ENCODE data around the gene CPA1. TPM values are rescaled to one million over a fixed set of nuclear protein-coding genes. Genes with fewer than 3 reads are reported as not detected.

The CPA1 gene
- total and polyA plus RNA-seq, 2 of the 4 experiments (the other 2 are of a cell fraction) = not detected

DNA sequence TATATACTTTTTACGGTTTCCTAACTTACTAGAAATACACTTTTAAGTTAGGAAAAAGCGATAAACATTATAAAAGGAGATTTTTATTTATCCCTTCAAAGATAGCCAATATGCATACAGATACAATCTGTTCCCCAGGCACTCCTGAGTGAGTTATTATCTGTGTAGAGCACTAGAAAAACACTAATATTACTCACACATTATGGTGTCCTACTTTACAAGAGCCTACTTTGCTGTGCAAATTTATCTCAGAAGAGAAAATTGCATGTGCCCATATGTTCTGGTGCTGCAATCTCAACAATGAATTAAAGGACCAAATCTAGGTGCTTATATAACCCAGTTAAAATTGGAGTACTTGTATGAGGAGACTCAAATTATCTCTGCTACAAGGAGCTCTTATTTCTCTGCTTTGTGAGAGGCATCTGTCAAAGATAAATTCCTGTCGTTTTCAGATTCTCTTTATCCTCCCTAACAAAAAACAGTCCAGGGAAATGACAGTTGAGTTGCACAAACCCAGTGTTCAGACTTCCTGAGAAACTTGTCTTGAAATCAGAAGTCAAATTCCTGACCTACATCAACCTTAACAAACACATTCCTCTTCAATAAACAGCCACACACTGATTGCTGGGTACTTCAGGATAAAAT is 28.9 kb downstream of the CPA1 start:
- DNase-seq = peak; percentile 31
- CTCF ChIA-PET = no interaction called here
- H3K4me2 ChIP-seq (ENCODE audit: low read depth, low read length) = peak overlapping the region; percentile 11; the same call in 1 of the 2 replicates
- TF ChIP-seq MAFK (IDR thresholded peaks at IDR 0.05; ENCODE audit: low read depth, low read length) (no peak), CHD1 (IDR thresholded peaks at IDR 0.05; ENCODE audit: low read depth, low read length) (no peak), FOS (IDR thresholded peaks at IDR 0.05; ENCODE audit: low read depth, low read length) (no peak), SMC3 (IDR thresholded peaks at IDR 0.05; ENCODE audit: low read depth, low read length) (no peak), MXI1 (IDR thresholded peaks at IDR 0.05; ENCODE audit: borderline replicate concordance, low read depth, low read length) (no peak), RAD21 (IDR thresholded peaks at IDR 0.05; ENCODE audit: low read length) (no peak), BHLHE40 (IDR thresholded peaks at IDR 0.05; ENCODE audit: low read depth, low read length) (no peak), RFX5 (IDR thresholded peaks at IDR 0.05; ENCODE audit: low read depth, low read length) (no peak), NFE2L2 (IDR thresholded peaks at IDR 0.05; ENCODE audit: low read depth, low read length) (no peak), RCOR1 (IDR thresholded peaks at IDR 0.05; ENCODE audit: insufficient replicate concordance, low read length) (no peak), CEBPB (IDR thresholded peaks at IDR 0.05; ENCODE audit: low read depth, low read length) (no peak), POLR2A (IDR thresholded peaks at IDR 0.05; ENCODE audit: low read depth, low read length) (no peak), MAZ (IDR thresholded peaks at IDR 0.05; ENCODE audit: borderline replicate concordance, low read depth, low read length) (no peak)
- TF ChIP-seq, protein P1, sequence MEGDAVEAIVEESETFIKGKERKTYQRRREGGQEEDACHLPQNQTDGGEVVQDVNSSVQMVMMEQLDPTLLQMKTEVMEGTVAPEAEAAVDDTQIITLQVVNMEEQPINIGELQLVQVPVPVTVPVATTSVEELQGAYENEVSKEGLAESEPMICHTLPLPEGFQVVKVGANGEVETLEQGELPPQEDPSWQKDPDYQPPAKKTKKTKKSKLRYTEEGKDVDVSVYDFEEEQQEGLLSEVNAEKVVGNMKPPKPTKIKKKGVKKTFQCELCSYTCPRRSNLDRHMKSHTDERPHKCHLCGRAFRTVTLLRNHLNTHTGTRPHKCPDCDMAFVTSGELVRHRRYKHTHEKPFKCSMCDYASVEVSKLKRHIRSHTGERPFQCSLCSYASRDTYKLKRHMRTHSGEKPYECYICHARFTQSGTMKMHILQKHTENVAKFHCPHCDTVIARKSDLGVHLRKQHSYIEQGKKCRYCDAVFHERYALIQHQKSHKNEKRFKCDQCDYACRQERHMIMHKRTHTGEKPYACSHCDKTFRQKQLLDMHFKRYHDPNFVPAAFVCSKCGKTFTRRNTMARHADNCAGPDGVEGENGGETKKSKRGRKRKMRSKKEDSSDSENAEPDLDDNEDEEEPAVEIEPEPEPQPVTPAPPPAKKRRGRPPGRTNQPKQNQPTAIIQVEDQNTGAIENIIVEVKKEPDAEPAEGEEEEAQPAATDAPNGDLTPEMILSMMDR (conservative IDR thresholded peaks at IDR 0.05; ENCODE audit: low read depth, low read length) = no peak
- TF ChIP-seq, protein P2, sequence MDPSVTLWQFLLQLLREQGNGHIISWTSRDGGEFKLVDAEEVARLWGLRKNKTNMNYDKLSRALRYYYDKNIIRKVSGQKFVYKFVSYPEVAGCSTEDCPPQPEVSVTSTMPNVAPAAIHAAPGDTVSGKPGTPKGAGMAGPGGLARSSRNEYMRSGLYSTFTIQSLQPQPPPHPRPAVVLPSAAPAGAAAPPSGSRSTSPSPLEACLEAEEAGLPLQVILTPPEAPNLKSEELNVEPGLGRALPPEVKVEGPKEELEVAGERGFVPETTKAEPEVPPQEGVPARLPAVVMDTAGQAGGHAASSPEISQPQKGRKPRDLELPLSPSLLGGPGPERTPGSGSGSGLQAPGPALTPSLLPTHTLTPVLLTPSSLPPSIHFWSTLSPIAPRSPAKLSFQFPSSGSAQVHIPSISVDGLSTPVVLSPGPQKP (IDR thresholded peaks at IDR 0.05; ENCODE audit: borderline replicate concordance, low read depth, low read length) = no peak

More for the DNA sequence above, 28.9 kb downstream of the CPA1 start:
- dilution Hi-C loops (cut with HindIII; ENCODE audit: low sequenced_read_pairs, unreplicated experiment) (no loop called here), in situ Hi-C loops (cut with MboI; ENCODE audit: low sequenced_read_pairs) (no loop called here), intact Hi-C loops (cut with micrococcal nuclease) (no loop called here)
- Histone ChIP-seq H3K23ac (ENCODE audit: low read depth, low read length) (no peak overlapping the region), H2BK5ac (ENCODE audit: low read depth, low read length, poor library complexity, severe bottlenecking) (peak overlapping the region; percentile 66), H2AK9ac (replicated peaks; ENCODE audit: low read depth, low read length, poor library complexity) (no peak overlapping the region), H2BK15ac (ENCODE audit: low read depth, low read length) (no peak overlapping the region), H4K5ac (ENCODE audit: low read depth, low read length) (no peak overlapping the region; the same call in 1 of the 2 replicates), H3K9ac (ENCODE audit: low read depth, low read length) (no peak overlapping the region; the same call in 1 of the 2 replicates), H3K4me1 (ENCODE audit: control insufficient read depth, insufficient read depth, low read length) (peaks cover 4% of the 10 kb centered on the region), H3K9me1 (ENCODE audit: insufficient read depth, low read length) (peaks cover 5% of the 10 kb centered on the region), H4K91ac (ENCODE audit: insufficient read depth, low read depth, low read length) (no peak overlapping the region), H3K56ac (ENCODE audit: extremely low read depth, insufficient read depth, low read length) (no peak overlapping the region; the same call in 1 of the 2 replicates), H3K27ac (ENCODE audit: insufficient read depth, low read length) (no peak overlapping the region), H3K36me3 (ENCODE audit: control insufficient read depth, insufficient read depth, low read length) (0 out of 2 replicates have a peak, but pooled peaks cover 3% of the 10 kb centered on the region), H4K8ac (ENCODE audit: low read depth in 2 of 2, low read length in 2 of 2) (peak overlapping the region in 1 of 2 experiments; percentile 5; a peak in 2 of 4 replicates), H2BK120ac (ENCODE audit: low read depth, low read length) (0 out of 2 replicates have a peak overlapping the region, but pooled peaks have one; percentile 94), H3K4ac (ENCODE audit: low read depth, low read length) (peak overlapping the region; percentile 5; the same call in 1 of the 2 replicates), H3K27me3 (ENCODE audit: control insufficient read depth, insufficient read depth, low read length) (no peaks in the 10 kb centered on the region), H4K20me1 (ENCODE audit: insufficient read depth, low read length) (no peaks in the 10 kb centered on the region), H2BK20ac (ENCODE audit: low read depth, low read length) (0 out of 2 replicates have a peak overlapping the region, but pooled peaks have one; percentile 9), H2AK5ac (ENCODE audit: low read depth, low read length) (no peak overlapping the region), H3K79me1 (ENCODE audit: low read depth in 1 of 2, low read length in 2 of 2) (no peaks in the 10 kb centered on the region; a peak in 1 of 4 replicates), H3K18ac (ENCODE audit: low read depth, low read length) (peak overlapping the region; percentile 7; the same call in 1 of the 2 replicates), H3K4me3 (ENCODE audit: insufficient read depth, low read depth, low read length) (no peak overlapping the region), H2AFZ (replicated peaks; ENCODE audit: low read length, poor library complexity) (no peak overlapping the region), H3K14ac (replicated peaks; ENCODE audit: low read depth, low read length) (no peak overlapping the region), H3K9me3 (ENCODE audit: control insufficient read depth, insufficient read depth, low read length) (no peaks in the 10 kb centered on the region)
- no CpG with 5 or more reads among the region's 3 CpGs for WGBS, 2 experiments (ENCODE audit: extremely low coverage in 2 of 2, insufficient read length in 1 of 2)
- ATAC-seq (ENCODE audit: low read depth) = peak; percentile 80
- POLR2A ChIA-PET (ENCODE audit: unreplicated experiment) = no interaction called here
- no TSS peak for BruUV-seq (replicated peaks)

Measured in IMR-90 (cell line).